Uterus (tissue), 4 donors: Measurements from ENCODE around the gene MICAL2. TPM values are rescaled to one million over a fixed set of nuclear protein-coding genes. Genes with fewer than 3 reads are reported as not detected.

Source experiments
- DNase-seq, 2 donors: peaks; one replicate each; pipeline ENCODE4 v3.0.0-alpha.2; 2019 to 2020
- H3K27ac ChIP-seq, 2 donors: fragments of 200-600 bp; sonication (generic); 1 replicate in 1 of 2; 2 replicates in 1 of 2; pipeline ENCODE4 v1.5.1; 2016 to 2018
- H3K27me3 ChIP-seq, 2 donors: fragments of 200-600 bp; sonication (generic); one replicate each; pipeline ENCODE4 v1.5.1; 2018 to 2019; ENCODE audit warnings: control low read depth in 1 of 2
- H3K36me3 ChIP-seq, 2 donors: fragments of 200-600 bp; sonication (generic); one replicate each; pipeline ENCODE4 v1.5.1; 2019; ENCODE audit warnings: control low read depth in 1 of 2
- H3K4me1 ChIP-seq, 2 donors: fragments of 200-600 bp; sonication (generic); one replicate each; pipeline ENCODE4 v1.5.1; 2018 to 2019; ENCODE audit warnings: control low read depth in 1 of 2
- H3K4me3 ChIP-seq, 2 donors: fragments of 200-600 bp; sonication (generic); 1 replicate in 1 of 2; 2 replicates in 1 of 2; pipeline ENCODE4 v1.5.1; 2018 to 2019; ENCODE audit warnings: mild to moderate bottlenecking in 1 of 2
- H3K9me3 ChIP-seq, 2 donors: fragments of 200-600 bp; sonication (generic); one replicate each; pipeline ENCODE4 v1.5.1; 2019; ENCODE audit warnings: control low read depth in 1 of 2
- POLR2A ChIP-seq, 2 donors: fragments of 450-650 bp; IDR thresholded peaks; one replicate each; pipeline ENCODE4 v1.6.1; 2016; ENCODE audit warnings: antibody characterized with exemption in 2 of 2, mild to moderate bottlenecking in 1 of 2, moderate library complexity in 1 of 2
- intact Hi-C: fragments of 100-400 bp; cut with DNase I; formaldehyde crosslinking; loops from one replicate; pipeline ENCODE4 v1.15.1; 2023; ENCODE audit warnings: low total_unique reads
- total RNA-seq, 4 donors: library from RNA; depleted of rRNA in 3 of 4; stranded (reverse); fragments of >200 nt in 3 of 4; gene quantifications; one replicate each; pipeline versions ENCODE4 v1.1.0 to v1.2.4, GENCODE V29; 2014 to 2023
- TF ChIP-seq, protein P1 (sequence below), 4 experiments: fragments of 200-600 bp in 2 of 4; fragments of 450-650 bp in 2 of 4; sonication (generic) in 2 of 4; IDR thresholded peaks; one replicate each; pipeline ENCODE4 v1.5.1; 2016 to 2019; ENCODE audit warnings: antibody characterized with exemption in 4 of 4, mild to moderate bottlenecking in 2 of 4, moderate library complexity in 1 of 4
- donor health status: DM: yes; HTN: yes; CAD: no.

MICAL2 gene
- total RNA-seq, 4 donors from 2014 or later, result 29.6 to 139 (median 53.1) TPM

DNA sequence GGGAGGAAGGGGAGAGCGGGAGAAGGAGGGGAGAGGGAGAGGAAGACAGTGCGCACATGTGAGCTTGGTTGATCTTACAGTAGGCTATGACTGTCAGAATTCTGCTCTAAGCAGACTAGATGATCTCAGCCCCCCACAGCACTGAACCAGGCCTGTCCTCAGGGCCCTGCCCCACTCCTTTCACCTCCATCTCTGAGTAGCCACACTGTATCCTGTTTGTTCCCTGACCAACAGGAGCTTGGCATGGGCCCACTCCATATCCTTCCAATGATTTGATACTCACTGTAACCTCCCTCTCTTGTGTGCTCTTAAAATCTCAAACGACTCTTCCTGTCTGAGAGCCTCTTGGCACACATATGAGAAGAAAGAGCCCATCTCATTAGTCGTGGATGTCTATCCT, 180.9 kb downstream of the MICAL2 start:
- no peak for TF ChIP-seq POLR2A (IDR thresholded peaks at IDR 0.05)
- TF ChIP-seq, protein P1, sequence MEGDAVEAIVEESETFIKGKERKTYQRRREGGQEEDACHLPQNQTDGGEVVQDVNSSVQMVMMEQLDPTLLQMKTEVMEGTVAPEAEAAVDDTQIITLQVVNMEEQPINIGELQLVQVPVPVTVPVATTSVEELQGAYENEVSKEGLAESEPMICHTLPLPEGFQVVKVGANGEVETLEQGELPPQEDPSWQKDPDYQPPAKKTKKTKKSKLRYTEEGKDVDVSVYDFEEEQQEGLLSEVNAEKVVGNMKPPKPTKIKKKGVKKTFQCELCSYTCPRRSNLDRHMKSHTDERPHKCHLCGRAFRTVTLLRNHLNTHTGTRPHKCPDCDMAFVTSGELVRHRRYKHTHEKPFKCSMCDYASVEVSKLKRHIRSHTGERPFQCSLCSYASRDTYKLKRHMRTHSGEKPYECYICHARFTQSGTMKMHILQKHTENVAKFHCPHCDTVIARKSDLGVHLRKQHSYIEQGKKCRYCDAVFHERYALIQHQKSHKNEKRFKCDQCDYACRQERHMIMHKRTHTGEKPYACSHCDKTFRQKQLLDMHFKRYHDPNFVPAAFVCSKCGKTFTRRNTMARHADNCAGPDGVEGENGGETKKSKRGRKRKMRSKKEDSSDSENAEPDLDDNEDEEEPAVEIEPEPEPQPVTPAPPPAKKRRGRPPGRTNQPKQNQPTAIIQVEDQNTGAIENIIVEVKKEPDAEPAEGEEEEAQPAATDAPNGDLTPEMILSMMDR (IDR thresholded peaks at IDR 0.05), result no peak
- Histone ChIP-seq H3K4me3 (no peak overlapping the region), H3K36me3 (no peaks in the 10 kb centered on the region), H3K27me3 (no peaks in the 10 kb centered on the region), H3K27ac (no peak overlapping the region), H3K4me1 (peaks cover 0 to 6% of the 10 kb centered on the region in 2 donors), H3K9me3 (no peaks in the 10 kb centered on the region)
- no peak for DNase-seq
- intact Hi-C loops, result no loop called here

DNA sequence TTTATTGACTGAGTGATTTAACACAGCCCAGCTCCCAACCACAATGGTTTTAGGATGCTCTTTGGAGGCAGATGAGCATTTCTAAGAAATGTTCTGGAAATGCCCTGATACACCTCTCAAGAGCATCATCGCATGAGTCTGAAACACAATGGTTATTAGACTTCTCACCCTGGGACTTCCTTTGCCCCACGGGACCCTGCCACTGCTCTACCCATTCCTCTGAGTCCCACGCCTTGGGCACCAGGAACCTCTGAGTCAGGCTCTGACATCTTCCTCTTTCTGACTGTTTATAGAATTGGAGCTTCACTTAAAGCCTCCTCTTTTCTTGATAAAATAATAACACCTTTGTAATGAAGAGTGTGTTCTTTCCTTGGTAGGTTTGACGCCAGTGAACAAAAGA, 181.4 kb downstream of the MICAL2 start:
- Histone ChIP-seq H3K4me3 (no peak overlapping the region), H3K4me1 (peaks cover 0 to 1% of the 10 kb centered on the region in 2 donors), H3K27ac (no peak overlapping the region), H3K9me3 (no peaks in the 10 kb centered on the region), H3K36me3 (no peaks in the 10 kb centered on the region), H3K27me3 (no peaks in the 10 kb centered on the region)
- no peak for TF ChIP-seq POLR2A (IDR thresholded peaks at IDR 0.05)
- no peak for DNase-seq
- intact Hi-C loops, result no loop called here

- H3K27me3 ChIP-seq, result no peaks in the 10 kb centered on the region
- no peak for DNase-seq
- no peaks in the 10 kb centered on the region for H3K9me3 ChIP-seq
- no peaks in the 10 kb centered on the region for H3K36me3 ChIP-seq
- H3K4me3 ChIP-seq, result no peak overlapping the region
- H3K27ac ChIP-seq, result no peak overlapping the region
- intact Hi-C loops, result no loop called here
- TF ChIP-seq POLR2A (IDR thresholded peaks at IDR 0.05), result no peak
- TF ChIP-seq, protein P1 (IDR thresholded peaks at IDR 0.05), result no peak
- no peaks in the 10 kb centered on the region for H3K4me1 ChIP-seq
Observed at GRCh38 chr11:12292766-12293165, 182.4 kb downstream of the MICAL2 start.

DNA sequence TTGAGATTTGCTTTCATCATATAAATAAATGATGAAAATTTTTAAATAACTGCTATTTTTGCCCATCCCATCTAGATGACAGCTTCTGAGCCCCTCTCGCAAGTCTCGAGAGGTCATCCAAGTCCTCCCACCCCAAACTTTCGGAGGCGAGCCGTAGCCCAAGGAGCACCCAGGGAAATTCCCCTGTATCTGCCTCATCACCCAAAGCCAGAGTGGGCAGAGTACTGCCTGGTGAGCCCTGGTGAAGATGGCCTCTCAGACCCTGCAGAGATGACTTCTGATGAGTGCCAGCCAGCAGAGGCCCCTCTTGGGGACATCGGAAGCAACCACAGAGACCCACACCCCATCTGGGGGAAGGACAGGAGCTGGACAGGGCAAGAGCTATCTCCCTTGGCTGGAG, 183.1 kb downstream of the MICAL2 start:
- H3K4me3 ChIP-seq, result no peak overlapping the region
- H3K9me3 ChIP-seq, result no peaks in the 10 kb centered on the region
- H3K27ac ChIP-seq, result no peak overlapping the region
- no peaks in the 10 kb centered on the region for H3K27me3 ChIP-seq
- no peaks in the 10 kb centered on the region for H3K4me1 ChIP-seq
- DNase-seq, result no peak
- TF ChIP-seq, protein P1 (IDR thresholded peaks at IDR 0.05), result no peak
- intact Hi-C loops, result no loop called here
- no peaks in the 10 kb centered on the region for H3K36me3 ChIP-seq

GRCh38 chr11:12294613-12295012, 184.2 kb downstream of the MICAL2 start:
- intact Hi-C loops, result no loop called here
- no peak for TF ChIP-seq POLR2A (IDR thresholded peaks at IDR 0.05)
- H3K27ac ChIP-seq, result no peak overlapping the region
- peaks cover 0 to 5% of the 10 kb centered on the region in 2 donors for H3K9me3 ChIP-seq
- DNase-seq, result no peak
- no peak overlapping the region for H3K4me3 ChIP-seq
- H3K36me3 ChIP-seq, result no peaks in the 10 kb centered on the region
- no peaks in the 10 kb centered on the region for H3K4me1 ChIP-seq
- H3K27me3 ChIP-seq, result no peaks in the 10 kb centered on the region

DNA sequence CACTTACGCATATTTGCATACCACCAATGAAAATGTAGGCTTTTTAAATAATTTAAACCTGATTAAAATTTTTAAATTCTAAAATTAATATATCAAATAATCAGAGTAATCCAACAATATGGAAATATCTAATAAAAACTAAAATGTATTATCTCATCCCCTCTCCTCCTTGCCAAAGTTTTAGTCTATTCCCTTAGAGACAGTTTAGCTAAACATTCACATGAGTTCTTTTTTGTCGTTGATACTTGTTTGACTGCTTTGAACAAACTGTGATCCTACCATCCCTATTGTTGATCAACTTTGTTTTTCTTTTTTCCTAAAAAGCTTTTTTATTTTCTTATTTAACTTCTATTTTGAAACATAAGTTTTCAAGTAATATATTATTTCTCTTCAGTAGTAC, 185.6 kb downstream of the MICAL2 start:
- intact Hi-C loops, result no loop called here
- DNase-seq, result no peak
- no peaks in the 10 kb centered on the region for H3K4me1 ChIP-seq
- peaks cover 0 to 5% of the 10 kb centered on the region in 2 donors for H3K9me3 ChIP-seq
- H3K27ac ChIP-seq, result no peak overlapping the region
- H3K27me3 ChIP-seq, result no peaks in the 10 kb centered on the region
- no peak for TF ChIP-seq POLR2A (IDR thresholded peaks at IDR 0.05)
- TF ChIP-seq, protein P1 (IDR thresholded peaks at IDR 0.05), result no peak
- H3K36me3 ChIP-seq, result no peaks in the 10 kb centered on the region
- H3K4me3 ChIP-seq, result no peak overlapping the region
